Measurements from ENCODE around the gene ATF2. TPM values are rescaled to one million over a fixed set of nuclear protein-coding genes. Genes with fewer than 3 reads are reported as not detected.
A peak's percentile ranks its signal among the peaks of the same experiment; 100 is the strongest.

ATF2 gene
- total and polyA plus RNA-seq, 2 of the 13 experiments (the other 11 are each of a cell fraction or from before 2014, with no cell fraction given) = 91.6 to 95.1 TPM

- TF ChIP-seq ZNF883 (CRISPR knock-in tag; IDR thresholded peaks at IDR 0.05; ENCODE audit: not compliant biosample characterization) (peak; percentile 87), ZNF781 (CRISPR knock-in tag; IDR thresholded peaks at IDR 0.05; ENCODE audit: borderline replicate concordance, not compliant biosample characterization) (peak; percentile 87), ZNF317 (CRISPR knock-in tag; IDR thresholded peaks at IDR 0.05) (peak; percentile 72), ZNF724P (CRISPR knock-in tag; IDR thresholded peaks at IDR 0.05; ENCODE audit: borderline replicate concordance) (no peak; the same call in 1 of the 2 replicates), NR3C1 (CRISPR knock-in tag; IDR thresholded peaks at IDR 0.05) (0 out of 2 replicates have a peak, but pooled peaks have one; percentile 24), ASH2L (IDR thresholded peaks at IDR 0.05; ENCODE audit: insufficient read length, low read depth, low read length) (peak; percentile 91), ZNF775 (CRISPR knock-in tag; IDR thresholded peaks at IDR 0.05; ENCODE audit: borderline replicate concordance) (peak; percentile 15; the same call in 1 of the 2 replicates), ELF1 (CRISPR knock-in tag; IDR thresholded peaks at IDR 0.05) (peak; percentile 90), JUN (CRISPR knock-in tag; IDR thresholded peaks at IDR 0.05) (no peak), ZNF20 (CRISPR knock-in tag; IDR thresholded peaks at IDR 0.05) (no peak), IRF2 (CRISPR knock-in tag; IDR thresholded peaks at IDR 0.05) (peak; percentile 83), ZBTB21 (CRISPR knock-in tag; IDR thresholded peaks at IDR 0.05) (0 out of 2 replicates have a peak, but pooled peaks have one; percentile 12), HOMEZ (CRISPR knock-in tag; IDR thresholded peaks at IDR 0.05; ENCODE audit: low read depth) (peak; percentile 99), ZNF569 (CRISPR knock-in tag; IDR thresholded peaks at IDR 0.05; ENCODE audit: borderline replicate concordance) (peak; percentile 97; the same call in 1 of the 2 replicates), ZNF609 (CRISPR knock-in tag; IDR thresholded peaks at IDR 0.05; ENCODE audit: borderline replicate concordance) (no peak), MBNL3 (CRISPR knock-in tag; conservative IDR thresholded peaks at IDR 0.05) (no peak), CSRNP2 (CRISPR knock-in tag; conservative IDR thresholded peaks at IDR 0.05; ENCODE audit: low read depth) (no peak), BRF2 (CRISPR knock-in tag; IDR thresholded peaks at IDR 0.05) (peak; percentile 78), ZNF33B (CRISPR knock-in tag; IDR thresholded peaks at IDR 0.05) (0 out of 2 replicates have a peak, but pooled peaks have one; percentile 35), ZNF260 (CRISPR knock-in tag; IDR thresholded peaks at IDR 0.05; ENCODE audit: borderline replicate concordance, low read depth) (no peak)
Measured at GRCh38 chr2:175181104-175181876, 13.3 kb upstream of the ATF2 start, which contains the start of gene ATP5MC3 (continued).

Data from HepG2 (cell line).